B cell (primary cell): ENCODE results near the gene CNTNAP2. TPM values are rescaled to one million over a fixed set of nuclear protein-coding genes. Genes with fewer than 3 reads are reported as not detected.

Experiments used
- ATAC-seq: fragments of 200-7000 bp; cut with Tn5 transposase; one replicate; pipeline ENCODE4 v1.10.0; 2021; ENCODE audit warnings: low read depth, mild to moderate bottlenecking, moderate number of reproducible peaks, moderate library complexity
- CTCF ChIA-PET: fragments of 350-600 bp; sonication (Branson Sonifier 250); formaldehyde crosslinking; loops from one replicate; lab custom pipeline; 2021; ENCODE audit warnings: antibody characterized with exemption, inconsistent platforms; lab: Charles Lee
- POLR2A ChIA-PET: fragments of 350-600 bp; sonication (Branson Sonifier 250); formaldehyde crosslinking; loops from one replicate; lab custom pipeline; 2021; ENCODE audit warnings: antibody characterized with exemption; lab: Charles Lee
- DNase-seq: peaks from one replicate; pipeline ENCODE4 v3.0.0; 2013
- H2AFZ ChIP-seq: 2 replicates; pipeline ENCODE4 v1.6.1; 2012; ENCODE audit warnings: mild to moderate bottlenecking, low read depth, low read length; ENCODE audit not compliant: insufficient read depth, poor library complexity, severe bottlenecking
- H3K27ac ChIP-seq, 2 donors: 1 replicate in 1 of 2; 2 replicates in 1 of 2; pipeline ENCODE4 v1.5.1; 2012 to 2013; ENCODE audit warnings: low read length in 2 of 2, mild to moderate bottlenecking in 2 of 2, moderate library complexity in 1 of 2
- H3K27me3 ChIP-seq, 4 experiments: fragments of 200-600 bp in 1 of 4; sonication (generic) in 1 of 4; replicated peaks in 1 of 4; 1 replicate in 2 of 4; 2 replicates in 2 of 4; pipeline versions ENCODE4 v1.6.1 to v1.7.0; 2013 to 2016; ENCODE audit warnings: low read length in 3 of 4, mild to moderate bottlenecking in 2 of 4, mixed read lengths in 1 of 4, moderate library complexity in 1 of 4; ENCODE audit not compliant: insufficient read depth in 4 of 4, control insufficient read depth in 3 of 4; ENCODE audit errors: control extremely low read depth in 1 of 4
- H3K36me3 ChIP-seq, 2 experiments: replicated peaks in 1 of 2; 1 replicate in 1 of 2; 2 replicates in 1 of 2; pipeline versions ENCODE4 v1.6.1 to v1.7.1; 2013; ENCODE audit warnings: low read length in 1 of 2; ENCODE audit not compliant: insufficient read depth in 2 of 2, control insufficient read depth in 1 of 2; ENCODE audit errors: control extremely low read depth in 1 of 2, extremely low read depth in 1 of 2
- H3K4me1 ChIP-seq, 2 donors: fragments of 200-600 bp in 1 of 2; sonication (generic) in 1 of 2; 1 replicate in 1 of 2; 2 replicates in 1 of 2; pipeline versions ENCODE4 v1.5.1 to v1.6.1; 2013 to 2017; ENCODE audit warnings: low read length in 2 of 2; ENCODE audit not compliant: control insufficient read depth in 2 of 2, insufficient read depth in 2 of 2
- H3K4me2 ChIP-seq: replicated peaks from 2 replicates; pipeline ENCODE3; 2012; ENCODE audit warnings: mild to moderate bottlenecking, low read depth, low read length; ENCODE audit not compliant: poor library complexity, severe bottlenecking
- H3K4me3 ChIP-seq, 5 experiments: fragments of 200-600 bp in 1 of 5; sonication (generic) in 1 of 5; 1 replicate in 3 of 5; 2 replicates in 2 of 5; pipeline versions ENCODE4 v1.5.1 to v1.7.0; 2011 to 2016; ENCODE audit warnings: low read length in 4 of 5, mild to moderate bottlenecking in 4 of 5, low read depth in 2 of 5, control low read depth in 1 of 5, moderate library complexity in 1 of 5; ENCODE audit not compliant: insufficient read depth in 1 of 5; ENCODE audit errors: control extremely low read depth in 1 of 5, extremely low read depth in 1 of 5
- H3K79me2 ChIP-seq: fragments of 200-600 bp; sonication (generic); one replicate; pipeline ENCODE4 v1.6.0; 2016; ENCODE audit warnings: low read length; ENCODE audit not compliant: control insufficient read depth, insufficient read depth
- H3K9ac ChIP-seq: fragments of 200-600 bp; sonication (generic); 2 replicates; pipeline ENCODE4 v1.6.1; 2017; ENCODE audit warnings: mild to moderate bottlenecking, low read length, moderate library complexity
- H3K9me3 ChIP-seq, 3 donors: one replicate each; pipeline versions ENCODE4 v1.6.1 to v1.7.1; 2013; ENCODE audit warnings: low read length in 2 of 3; ENCODE audit not compliant: control insufficient read depth in 2 of 3, insufficient read depth in 1 of 3; ENCODE audit errors: control extremely low read depth in 1 of 3
- H4K20me1 ChIP-seq: 2 replicates; pipeline ENCODE4 v1.6.0; 2012; ENCODE audit warnings: mild to moderate bottlenecking, low read length; ENCODE audit not compliant: insufficient read depth, control insufficient read depth, poor library complexity, severe bottlenecking
- H3K27ac Mint-ChIP-seq: one replicate; pipeline ENCODE4 v1.8.0; 2021; ENCODE audit warnings: mixed read lengths
- H3K27me3 Mint-ChIP-seq: one replicate; pipeline ENCODE4 v1.8.0; 2021; ENCODE audit warnings: mixed read lengths
- H3K4me1 Mint-ChIP-seq: one replicate; pipeline ENCODE4 v1.8.0; 2021; ENCODE audit warnings: mixed read lengths
- H3K4me3 Mint-ChIP-seq: one replicate; pipeline ENCODE4 v1.8.0; 2021; ENCODE audit warnings: mixed read lengths
- H3K9me3 Mint-ChIP-seq: one replicate; pipeline ENCODE4 v1.8.0; 2022; ENCODE audit warnings: mixed read lengths; ENCODE audit not compliant: insufficient read depth
- CTCF ChIP-seq: fragments of 200-600 bp; IDR thresholded peaks from one replicate; pipeline ENCODE4 v1.8.0; 2022; ENCODE audit warnings: antibody characterized with exemption, mild to moderate bottlenecking
- EZH2 ChIP-seq: IDR thresholded peaks from 2 replicates; pipeline ENCODE4 v1.6.1; 2012; ENCODE audit warnings: borderline replicate concordance, low read depth, mild to moderate bottlenecking, moderate library complexity, low read length; ENCODE audit not compliant: insufficient read depth, poor library complexity, severe bottlenecking
- WGBS: methylation state at CpG from one replicate; pipeline ENCODE4 v1.1.5; 2013; ENCODE audit warnings: missing lambda C conversion rate; ENCODE audit not compliant: insufficient coverage; 5-methylcytosine and 5-hydroxymethylcytosine counted together
- intact Hi-C: fragments of 100-400 bp; cut with micrococcal nuclease; formaldehyde crosslinking; loops from one replicate; pipeline ENCODE4 v1.10.0; 2022
- polyA plus RNA-seq: library from polyadenylated mRNA; depleted of rRNA; stranded (reverse); fragments of >200 nt; gene quantifications from 2 replicates; pipeline ENCODE4 v1.2.3, GENCODE V29; 2012
- total RNA-seq, 2 donors: library from RNA; stranded (reverse); fragments of 120-200 nt in 1 of 2; gene quantifications; 1 replicate in 1 of 2; 2 replicates in 1 of 2; pipeline versions ENCODE4 v1.2.3 to v1.2.4, GENCODE V29; 2013 to 2022

CNTNAP2 gene
- total and polyA plus RNA-seq, 2 donors (not counting 1 experiment from before 2014, with no cell fraction given), result 7.4 to 16.6 TPM

DNA sequence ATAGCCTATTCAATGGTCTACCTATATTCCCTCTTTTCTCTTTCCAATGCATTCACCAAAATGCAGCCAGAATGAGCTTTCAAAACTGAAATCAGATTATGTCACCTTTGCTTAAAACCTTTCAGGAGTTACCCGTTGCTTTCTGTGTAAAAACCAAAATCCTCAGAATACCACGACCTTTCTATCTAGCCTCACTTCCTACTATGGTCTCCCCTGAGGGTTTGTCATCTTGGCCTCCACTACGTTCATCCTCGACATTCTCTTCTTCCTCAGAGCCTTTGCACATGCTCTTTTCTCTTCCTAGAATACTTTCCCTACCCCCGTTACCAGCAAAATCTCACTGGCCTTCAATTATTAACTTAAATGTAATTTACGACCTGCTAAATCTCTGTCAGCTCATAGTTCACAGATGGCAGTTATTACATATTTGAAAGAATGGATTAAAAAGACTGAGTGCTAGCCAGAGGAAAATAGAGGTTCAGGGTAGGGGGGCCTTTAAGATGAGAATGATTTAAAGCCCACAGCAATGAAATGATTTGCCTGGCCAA is 2093.1 kb downstream of the CNTNAP2 start:
- 71% methylated on average over 4 of the region's 6 CpGs for WGBS
- H3K79me2 ChIP-seq, result no peaks in the 10 kb centered on the region
- POLR2A ChIA-PET, result no interaction called here
- no peaks in the 10 kb centered on the region for H3K9me3 ChIP-seq
- no peak overlapping the region for H3K27ac ChIP-seq
- no peaks in the 10 kb centered on the region for H3K4me1 Mint-ChIP-seq
- no peak overlapping the region for H3K4me2 ChIP-seq
- no peak overlapping the region for H3K9ac ChIP-seq
- no peaks in the 10 kb centered on the region for H3K27me3 ChIP-seq
- H3K27me3 Mint-ChIP-seq, result peaks cover 21% of the 10 kb centered on the region
- H3K36me3 ChIP-seq, result no peaks in the 10 kb centered on the region
- H4K20me1 ChIP-seq, result no peaks in the 10 kb centered on the region
- ATAC-seq (no peak), DNase-seq (no peak)
- CTCF ChIA-PET, result no interaction called here
- no peak overlapping the region for H3K4me3 ChIP-seq
- TF ChIP-seq CTCF, result no peak
- no peak for TF ChIP-seq EZH2
- no peak overlapping the region for H3K27ac Mint-ChIP-seq
- H3K4me1 ChIP-seq, result no peaks in the 10 kb centered on the region
- H3K4me3 Mint-ChIP-seq, result no peak overlapping the region
- no peak overlapping the region for H2AFZ ChIP-seq
- intact Hi-C loops, result no loop called here
- no peaks in the 10 kb centered on the region for H3K9me3 Mint-ChIP-seq

DNA sequence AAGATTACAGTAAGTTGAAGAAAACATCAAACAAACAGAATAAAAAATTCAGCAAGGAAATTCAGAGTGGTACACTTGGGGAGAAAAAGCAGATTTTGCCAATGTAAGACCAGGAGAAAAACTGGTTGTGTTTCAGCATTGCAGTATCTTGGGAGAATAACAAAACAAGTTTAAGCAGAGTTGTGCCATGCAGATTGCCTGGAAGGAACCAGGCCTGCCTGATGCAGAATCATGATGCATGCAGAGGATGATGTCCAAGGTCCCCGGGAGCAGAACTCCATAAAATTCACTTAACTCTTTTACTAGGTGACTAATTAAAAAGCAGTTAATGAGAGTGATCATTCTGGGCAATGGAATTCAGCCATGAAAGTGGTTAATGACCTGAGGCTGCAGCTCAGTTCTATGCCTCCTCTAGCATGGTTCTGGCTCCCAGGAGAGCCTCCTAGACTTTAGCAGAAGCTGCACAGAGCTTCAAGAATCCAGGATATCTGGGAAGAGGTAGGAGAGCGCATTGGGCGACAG is 2094.3 kb downstream of the CNTNAP2 start:
- H3K9me3 ChIP-seq, result no peaks in the 10 kb centered on the region
- intact Hi-C loops, result no loop called here
- ChIA-PET CTCF (no interaction called here), POLR2A (no interaction called here)
- no peak overlapping the region for H2AFZ ChIP-seq
- H3K4me1 Mint-ChIP-seq, result no peaks in the 10 kb centered on the region
- H3K79me2 ChIP-seq, result no peaks in the 10 kb centered on the region
- DNase-seq (no peak), ATAC-seq (no peak)
- WGBS, result 86% methylated on average over 2 of the region's 3 CpGs
- H3K27me3 Mint-ChIP-seq, result peaks cover 21% of the 10 kb centered on the region
- H3K9ac ChIP-seq, result no peak overlapping the region
- no peaks in the 10 kb centered on the region for H3K4me1 ChIP-seq
- H3K27ac ChIP-seq, result no peak overlapping the region
- no peaks in the 10 kb centered on the region for H3K9me3 Mint-ChIP-seq
- no peak overlapping the region for H3K4me3 Mint-ChIP-seq
- H3K4me3 ChIP-seq, result no peak overlapping the region
- H4K20me1 ChIP-seq, result no peaks in the 10 kb centered on the region
- no peaks in the 10 kb centered on the region for H3K36me3 ChIP-seq
- no peak for TF ChIP-seq CTCF
- no peak for TF ChIP-seq EZH2
- H3K4me2 ChIP-seq, result no peak overlapping the region
- H3K27ac Mint-ChIP-seq, result no peak overlapping the region
- H3K27me3 ChIP-seq, result no peaks in the 10 kb centered on the region
